ENCODE measurements around the gene GPI. TPM values are rescaled to one million over a fixed set of nuclear protein-coding genes. Genes with fewer than 3 reads are reported as not detected.

The GPI gene
- total and polyA plus RNA-seq, 9 of the 15 experiments (the other 6 are each of a cell fraction or from before 2014, with no cell fraction given): 88.3 to 358 (median 122) TPM

DNA sequence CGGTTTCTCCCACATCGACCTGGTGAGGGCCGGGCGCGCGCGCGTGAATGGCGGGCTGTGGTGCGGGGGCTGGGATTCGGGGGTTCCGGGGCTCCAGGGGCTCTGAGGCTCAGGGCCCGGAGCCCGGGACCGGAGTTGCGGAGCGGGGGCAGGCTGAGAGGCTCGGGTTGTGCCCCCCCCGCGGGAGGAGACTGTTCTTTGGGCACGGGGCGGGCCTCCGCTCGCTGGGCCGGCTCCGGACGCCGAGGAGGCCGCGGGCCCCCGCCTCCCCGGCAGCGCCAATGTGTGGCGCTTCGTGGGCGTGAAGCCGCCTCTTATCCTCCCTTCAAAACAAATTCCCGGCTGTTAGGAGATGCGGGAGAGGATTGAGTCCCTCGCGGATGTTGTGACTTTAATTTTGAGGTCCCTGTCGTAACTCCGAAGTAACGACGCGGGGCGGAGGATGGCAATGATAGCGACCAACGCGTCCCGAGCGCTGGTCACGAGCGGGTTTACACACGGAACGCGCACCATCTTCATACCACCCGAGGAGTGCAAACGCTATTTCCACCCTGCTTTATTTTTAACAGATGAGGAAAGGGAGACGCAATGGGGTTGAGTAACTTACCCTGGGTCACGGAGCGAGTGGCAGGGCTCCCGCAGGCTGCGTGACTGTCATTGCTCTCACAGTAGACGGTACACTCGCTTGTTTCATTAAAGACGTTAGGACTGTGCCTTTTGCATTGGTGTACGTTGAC lies 63.7 kb downstream of the GPI start (continued):
- TF ChIP-seq ZNF311 (CRISPR knock-in tag; IDR thresholded peaks at IDR 0.05): no peak
- TF ChIP-seq THRAP3 (IDR thresholded peaks at IDR 0.05; ENCODE audit: borderline replicate concordance): no peak
- TF ChIP-seq HNRNPLL (IDR thresholded peaks at IDR 0.05; ENCODE audit: low read depth, low read length, poor library complexity, severe bottlenecking): no peak
- TF ChIP-seq RB1 (IDR thresholded peaks at IDR 0.05; ENCODE audit: low read depth): 0 out of 2 replicates have a peak, but pooled peaks have one; percentile 13
- no peak for TF ChIP-seq FOXA3 (CRISPR knock-in tag; conservative IDR thresholded peaks at IDR 0.05 in 1 of 2, IDR thresholded peaks at IDR 0.05 in 1 of 2)
- peak; percentile 62 for TF ChIP-seq RBBP5 (IDR thresholded peaks at IDR 0.05; ENCODE audit: borderline replicate concordance, insufficient read depth, low read length, poor library complexity, severe bottlenecking)
- no peak for TF ChIP-seq ZNF318 (IDR thresholded peaks at IDR 0.05; ENCODE audit: borderline replicate concordance in 1 of 2, low read depth in 1 of 2)
- no peak for TF ChIP-seq TGIF2 (CRISPR knock-in tag; IDR thresholded peaks at IDR 0.05)
- no peak for TF ChIP-seq KDM1A (IDR thresholded peaks at IDR 0.05)
- TF ChIP-seq L3MBTL2 (IDR thresholded peaks at IDR 0.05): no peak
- no peak for TF ChIP-seq ZFP1 (CRISPR knock-in tag; IDR thresholded peaks at IDR 0.05)
- TF ChIP-seq, protein P1, sequence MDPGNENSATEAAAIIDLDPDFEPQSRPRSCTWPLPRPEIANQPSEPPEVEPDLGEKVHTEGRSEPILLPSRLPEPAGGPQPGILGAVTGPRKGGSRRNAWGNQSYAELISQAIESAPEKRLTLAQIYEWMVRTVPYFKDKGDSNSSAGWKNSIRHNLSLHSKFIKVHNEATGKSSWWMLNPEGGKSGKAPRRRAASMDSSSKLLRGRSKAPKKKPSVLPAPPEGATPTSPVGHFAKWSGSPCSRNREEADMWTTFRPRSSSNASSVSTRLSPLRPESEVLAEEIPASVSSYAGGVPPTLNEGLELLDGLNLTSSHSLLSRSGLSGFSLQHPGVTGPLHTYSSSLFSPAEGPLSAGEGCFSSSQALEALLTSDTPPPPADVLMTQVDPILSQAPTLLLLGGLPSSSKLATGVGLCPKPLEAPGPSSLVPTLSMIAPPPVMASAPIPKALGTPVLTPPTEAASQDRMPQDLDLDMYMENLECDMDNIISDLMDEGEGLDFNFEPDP (CRISPR knock-in tag; IDR thresholded peaks at IDR 0.05): no peak
- TF ChIP-seq SAFB (IDR thresholded peaks at IDR 0.05; ENCODE audit: borderline replicate concordance, low read depth, low read length): no peak
- no peak for TF ChIP-seq ZNF184 (CRISPR knock-in tag; IDR thresholded peaks at IDR 0.05)
- TF ChIP-seq TRIM25 (IDR thresholded peaks at IDR 0.05; ENCODE audit: borderline replicate concordance): no peak
- TF ChIP-seq HDAC1 (IDR thresholded peaks at IDR 0.05): peak in 1 of 2 experiments; percentile 20; a peak in 2 of 4 replicates

All from K562 (cell line).